ENCODE measurements around the gene HYCC1.
"Not testable (repeated sequence)": the region's sequence is repeated elsewhere in the genome, so short reads cannot be mapped to it uniquely, and the experiment has no call there.

The HYCC1 gene

GRCh38 chr7:22983257-22983855, 30.6 kb downstream of the HYCC1 start:
- DNase-seq, result no peak

GRCh38 chr7:22980422-22980821, 33.5 kb downstream of the HYCC1 start:
- no peak for DNase-seq

- DNase-seq, result no peak
Measured at GRCh38 chr7:22979861-22980260, 34.1 kb downstream of the HYCC1 start.

DNA sequence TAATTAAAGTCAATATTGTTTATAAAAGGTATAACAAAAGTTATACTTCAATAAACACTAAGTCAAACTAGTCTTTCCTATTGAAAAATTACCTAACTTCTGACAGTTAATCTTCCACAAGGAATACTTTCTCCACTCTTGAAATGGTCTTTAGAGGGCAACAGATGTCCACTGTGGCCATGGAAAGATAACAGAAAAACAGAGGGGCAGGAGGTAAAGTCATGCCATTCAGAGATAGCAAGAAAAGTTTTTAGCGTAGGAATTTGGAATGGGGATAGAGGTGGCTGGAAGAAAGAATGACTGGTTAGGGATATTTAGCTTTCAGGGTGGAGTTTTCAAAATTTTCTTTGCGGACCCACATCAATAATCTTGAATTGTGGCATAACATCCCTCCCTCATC, 34.7 kb downstream of the HYCC1 start:
- no peak for DNase-seq

GRCh38 chr7:22974636-22975035, 39.3 kb downstream of the HYCC1 start:
- DNase-seq, result not testable (repeated sequence)

DNA sequence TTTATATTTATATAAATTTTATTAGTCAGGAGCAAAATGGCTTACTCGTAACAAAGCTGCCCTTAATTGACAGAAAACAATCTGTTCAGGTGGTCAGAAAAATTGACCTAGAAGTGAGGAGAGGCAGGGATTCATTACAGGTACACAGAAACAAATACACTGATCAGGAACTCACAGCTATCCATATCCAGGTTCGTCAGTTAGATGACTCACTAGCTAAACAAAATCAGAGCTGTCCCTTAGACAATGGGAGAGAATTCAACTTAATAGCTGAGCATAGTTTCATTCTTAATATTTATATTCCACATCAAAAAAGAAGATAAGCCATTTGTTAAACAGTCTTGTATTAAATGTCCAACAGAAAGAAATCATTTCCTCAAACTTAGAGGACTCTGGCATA, 41.7 kb downstream of the HYCC1 start:
- DNase-seq, result no peak

DNA sequence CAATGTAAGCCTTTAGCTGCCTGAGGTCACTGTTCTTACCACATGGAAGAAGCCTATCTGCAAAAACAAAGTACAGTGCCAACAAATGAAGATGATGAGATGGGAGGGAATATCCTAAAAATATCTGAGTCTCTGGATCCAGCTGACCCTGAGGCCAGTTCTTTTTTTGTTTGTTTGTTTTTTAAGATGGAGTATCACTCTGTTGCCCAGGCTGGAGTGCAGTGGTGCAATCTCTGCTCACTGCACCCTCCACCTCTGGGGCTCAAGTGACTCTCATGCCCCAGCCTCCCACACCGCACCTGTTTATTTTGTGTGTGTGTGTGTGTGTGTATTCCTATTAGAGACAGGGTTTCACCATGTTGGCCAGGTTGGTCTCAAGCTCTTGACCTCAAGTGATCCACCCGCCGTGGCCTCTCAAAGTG, 44.9 kb downstream of the HYCC1 start:
- DNase-seq, result no peak

Measured in activated effector memory CD4-positive, alpha-beta T cell treated with anti-CD3 and anti-CD28 coated beads, Interleukin-2, amount 50 U/mL, for 16 hours (primary cell).